AG04449 (cell line): ENCODE data around the gene AMDHD2.
A peak's percentile ranks its signal among the peaks of the same experiment; 100 is the strongest.

Experiments used
- CTCF ChIA-PET: fragments of 350-600 bp; formaldehyde crosslinking; extraction: SDS; loops from one replicate; lab custom pipeline; 2021; ENCODE audit warnings: antibody characterized with exemption; lab: Yijun Ruan, JAX
- POLR2A ChIA-PET: fragments of 400-600, 350-600 bp; formaldehyde crosslinking; extraction: SDS; loops from one replicate; lab custom pipeline; 2020; ENCODE audit warnings: antibody characterized with exemption, inconsistent platforms; lab: Yijun Ruan, JAX
- DNase-seq: peaks from one replicate; pipeline ENCODE4 v3.0.0-alpha.2; 2010; ENCODE audit warnings: low read depth, low spot score
- H3K4me3 ChIP-seq: 2 replicates; pipeline ENCODE4 v1.5.1; 2011; ENCODE audit warnings: low read depth, mild to moderate bottlenecking, control low read depth, low read length
- TF ChIP-seq, protein P1 (sequence below): IDR thresholded peaks from one replicate; pipeline ENCODE4 v1.5.1; 2011; ENCODE audit warnings: mild to moderate bottlenecking, moderate library complexity, low read length, control low read depth, inconsistent platforms; ENCODE audit not compliant: insufficient read depth; ENCODE audit errors: missing control alignments

Gene AMDHD2

DNA sequence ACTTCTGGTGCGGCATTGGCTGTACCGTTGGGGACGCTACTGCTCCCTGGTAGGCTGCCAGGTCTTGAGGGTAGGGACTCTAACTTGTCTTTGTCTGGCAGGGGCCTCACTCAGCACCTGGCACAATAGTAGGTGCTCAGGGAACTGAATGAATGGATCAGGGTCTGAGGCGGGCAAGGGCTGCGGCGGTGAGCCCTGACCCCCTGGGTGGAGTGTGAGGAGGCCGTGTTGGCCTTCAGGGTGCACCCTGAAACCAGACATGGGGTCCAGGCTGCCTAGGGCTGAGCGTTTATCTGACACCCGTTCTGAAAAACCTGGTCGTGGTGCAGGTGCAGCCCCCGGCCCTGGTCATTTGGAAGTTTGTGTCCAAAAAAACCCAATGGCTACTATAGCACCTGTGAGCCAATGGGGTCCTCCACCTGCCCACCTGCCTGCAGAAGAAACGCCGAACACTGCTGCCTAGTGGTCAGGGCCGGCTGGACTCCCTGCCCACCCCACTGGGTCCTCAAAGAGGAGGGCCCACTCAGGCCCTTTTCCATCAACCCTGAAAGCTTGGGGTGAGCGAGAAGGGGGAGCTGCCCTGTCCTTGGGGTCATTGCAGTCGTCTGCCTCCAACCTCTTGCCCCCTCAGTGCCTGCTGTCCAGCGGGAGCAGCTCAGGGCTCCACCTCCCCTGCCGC is 11.3 kb upstream of the AMDHD2 start:
- no peak overlapping the region for H3K4me3 ChIP-seq
- TF ChIP-seq, protein P1, sequence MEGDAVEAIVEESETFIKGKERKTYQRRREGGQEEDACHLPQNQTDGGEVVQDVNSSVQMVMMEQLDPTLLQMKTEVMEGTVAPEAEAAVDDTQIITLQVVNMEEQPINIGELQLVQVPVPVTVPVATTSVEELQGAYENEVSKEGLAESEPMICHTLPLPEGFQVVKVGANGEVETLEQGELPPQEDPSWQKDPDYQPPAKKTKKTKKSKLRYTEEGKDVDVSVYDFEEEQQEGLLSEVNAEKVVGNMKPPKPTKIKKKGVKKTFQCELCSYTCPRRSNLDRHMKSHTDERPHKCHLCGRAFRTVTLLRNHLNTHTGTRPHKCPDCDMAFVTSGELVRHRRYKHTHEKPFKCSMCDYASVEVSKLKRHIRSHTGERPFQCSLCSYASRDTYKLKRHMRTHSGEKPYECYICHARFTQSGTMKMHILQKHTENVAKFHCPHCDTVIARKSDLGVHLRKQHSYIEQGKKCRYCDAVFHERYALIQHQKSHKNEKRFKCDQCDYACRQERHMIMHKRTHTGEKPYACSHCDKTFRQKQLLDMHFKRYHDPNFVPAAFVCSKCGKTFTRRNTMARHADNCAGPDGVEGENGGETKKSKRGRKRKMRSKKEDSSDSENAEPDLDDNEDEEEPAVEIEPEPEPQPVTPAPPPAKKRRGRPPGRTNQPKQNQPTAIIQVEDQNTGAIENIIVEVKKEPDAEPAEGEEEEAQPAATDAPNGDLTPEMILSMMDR: no peak
- no peak for DNase-seq
- ChIA-PET CTCF (interaction anchor here (4.9 kb wide), 1 partner anchor 9 kb away, joined by 33 read pairs; no protein-coding TSS in a partner anchor), POLR2A (no interaction called here)

DNA sequence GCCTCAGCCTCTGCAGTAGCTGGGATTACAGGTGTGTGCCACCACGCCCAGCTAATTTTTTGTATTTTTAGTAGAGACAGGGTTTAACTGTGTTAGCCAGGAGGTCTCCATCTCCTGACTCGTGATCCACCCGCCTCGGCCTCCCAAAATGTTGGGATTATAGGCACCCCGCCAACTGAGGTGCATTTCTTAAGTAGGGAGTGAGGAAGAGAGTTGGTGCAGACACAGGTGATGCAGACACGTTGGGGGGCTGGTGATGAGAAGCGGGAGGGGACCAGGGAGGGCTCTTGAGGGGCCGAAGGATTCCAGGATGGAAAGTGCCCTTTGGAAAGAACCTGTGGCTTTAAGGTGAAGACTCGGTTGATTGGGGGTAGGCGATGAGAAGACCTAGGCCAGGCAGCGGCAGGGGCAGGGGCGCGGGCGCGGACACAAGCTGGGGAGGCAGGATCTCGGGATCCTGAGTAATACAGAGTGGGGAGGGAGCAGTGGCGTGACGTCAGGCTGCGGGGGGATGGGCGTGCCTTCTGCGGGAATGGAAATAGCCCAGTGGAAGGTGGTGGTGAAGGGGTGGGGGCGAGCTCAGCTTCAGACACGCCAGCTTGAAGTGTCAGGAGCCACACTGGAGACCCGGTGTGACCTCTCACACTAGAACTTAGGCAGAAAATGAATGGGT is 8.9 kb upstream of the AMDHD2 start:
- DNase-seq: no peak
- TF ChIP-seq, protein P1: no peak
- H3K4me3 ChIP-seq: no peak overlapping the region
- ChIA-PET CTCF (interaction anchor here (0.8 to 4.9 kb wide), 3 partner anchors 11 to 26 kb away, joined by 3 to 33 read pairs (median 3); no protein-coding TSS in a partner anchor), POLR2A (no interaction called here)

DNA sequence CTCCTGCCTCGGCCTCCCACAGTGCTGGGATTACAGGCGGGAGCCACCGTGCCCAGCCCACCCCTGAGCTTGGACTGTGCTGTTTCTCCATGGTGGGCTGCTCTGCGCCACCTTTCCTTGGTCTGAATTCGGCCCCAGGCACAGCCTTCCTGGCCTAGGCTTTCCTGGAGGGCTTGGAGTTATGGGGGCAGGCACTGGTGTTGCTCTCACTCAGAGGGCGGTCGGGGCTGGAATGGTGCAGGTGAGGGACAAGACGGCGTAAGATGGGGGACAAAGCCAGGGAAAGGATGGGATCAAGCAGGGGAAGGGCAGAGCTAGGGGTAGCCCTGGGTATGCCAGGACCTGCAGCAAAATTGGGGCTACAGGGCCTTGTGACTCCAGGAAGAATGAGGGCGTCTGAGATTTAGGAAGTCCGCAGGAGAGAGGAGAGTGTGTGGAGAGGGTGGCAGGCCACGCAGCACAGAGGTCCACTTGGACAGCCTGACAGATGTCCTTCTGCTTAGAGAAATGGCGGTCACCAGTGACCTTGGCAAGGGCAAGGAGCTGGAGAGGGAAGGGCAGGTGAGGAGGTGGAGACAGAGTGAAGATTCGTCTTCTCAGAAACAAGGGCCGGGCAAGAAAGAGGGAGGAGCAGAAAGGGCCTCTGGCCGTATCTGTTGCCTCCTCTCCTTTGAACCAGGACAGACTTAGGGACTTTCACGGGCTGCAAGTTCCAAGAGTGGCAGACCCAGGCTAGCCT is 8.0 kb upstream of the AMDHD2 start:
- POLR2A ChIA-PET: no interaction called here
- no peak for DNase-seq
- TF ChIP-seq, protein P1: no peak
- no peak overlapping the region for H3K4me3 ChIP-seq
- CTCF ChIA-PET: interaction anchor here (0.8 to 4.9 kb wide), 3 partner anchors 12 to 20 kb away, joined by 3 to 33 read pairs (median 4); no protein-coding TSS in a partner anchor

DNA sequence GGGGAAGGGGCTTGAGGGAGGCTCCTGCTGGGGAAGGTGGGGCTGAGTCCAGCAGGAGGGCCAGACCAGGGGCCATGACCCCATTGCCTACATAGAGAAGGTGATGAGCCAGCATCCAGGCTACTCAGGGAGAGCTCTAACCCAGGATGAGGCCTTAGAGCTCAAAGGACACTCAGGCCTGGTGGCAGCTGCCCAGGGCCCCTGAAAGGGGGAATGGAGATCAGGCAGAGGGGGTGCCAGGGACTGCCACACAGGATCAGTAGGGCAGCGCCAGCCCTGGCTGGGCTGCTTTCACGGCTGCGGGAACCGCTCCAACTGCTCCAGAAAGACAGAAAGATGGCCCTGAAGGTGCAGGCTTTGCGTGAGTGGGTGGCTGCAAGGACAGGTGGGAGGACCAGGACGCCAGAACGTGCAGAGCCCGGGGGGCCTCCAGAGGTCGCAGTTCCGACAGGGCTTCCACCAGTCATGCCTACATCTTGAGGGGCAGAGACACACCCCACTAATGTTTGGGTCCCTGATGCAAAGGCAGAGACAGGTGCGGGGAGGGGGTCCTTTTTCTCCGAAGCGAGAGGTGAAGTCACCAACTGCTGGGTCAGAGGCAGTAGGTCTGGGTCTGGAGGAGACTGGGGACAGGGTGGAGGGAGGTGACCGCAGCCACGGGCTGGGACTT is 7.3 kb upstream of the AMDHD2 start:
- no peak for DNase-seq
- POLR2A ChIA-PET: no interaction called here
- peak overlapping the region; percentile 83 for H3K4me3 ChIP-seq
- CTCF ChIA-PET: interaction anchor here (0.6 to 4.9 kb wide), 4 partner anchors 12 to 30 kb away, joined by 3 to 33 read pairs (median 4); no protein-coding TSS in a partner anchor
- TF ChIP-seq, protein P1: no peak

DNA sequence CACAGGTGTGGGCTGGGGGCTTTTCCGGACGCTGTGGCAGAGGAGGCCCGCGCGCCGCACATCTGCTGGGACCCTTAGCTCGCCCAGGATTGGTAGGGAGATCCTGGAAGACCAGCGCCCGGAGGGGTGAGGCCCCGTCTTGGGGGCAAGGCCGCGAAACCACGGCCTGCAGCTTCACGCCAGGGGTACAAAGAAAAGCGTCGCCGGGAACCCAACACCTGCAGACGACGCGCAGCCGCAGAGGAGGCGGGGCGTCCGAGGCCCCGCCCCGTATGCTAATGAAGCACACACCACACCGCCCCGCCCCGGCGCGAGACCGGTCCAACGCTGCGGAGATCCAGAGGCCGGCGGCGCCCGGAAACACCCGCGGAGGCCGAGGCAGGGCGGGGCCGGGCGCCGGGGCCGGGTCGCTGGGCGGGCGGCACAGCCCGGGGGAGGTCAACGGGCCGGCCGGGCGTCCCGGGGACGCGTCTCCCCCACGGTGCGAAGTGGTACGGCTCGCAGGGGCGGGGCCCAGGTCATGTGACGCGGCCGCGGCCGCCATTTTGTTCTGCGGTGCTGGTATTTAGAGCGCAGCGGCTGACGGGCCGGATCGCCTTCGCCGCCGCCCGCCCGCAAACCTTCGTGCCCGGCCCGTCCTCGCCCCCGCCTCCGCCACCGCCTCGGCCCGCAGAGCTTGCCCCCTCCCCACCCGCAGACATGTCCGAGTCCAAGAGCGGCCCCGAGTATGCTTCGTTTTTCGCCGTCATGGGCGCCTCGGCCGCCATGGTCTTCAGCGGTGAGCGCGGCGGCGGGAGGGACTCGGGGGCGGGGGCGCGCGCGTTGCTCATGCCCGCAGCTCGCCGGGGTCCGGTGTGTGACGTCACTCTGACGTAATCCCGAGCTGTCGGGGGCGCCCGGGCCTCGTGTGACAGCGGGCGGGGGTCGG is 6.5 kb upstream of the AMDHD2 start, which contains the start of gene ATP6V0C:
Gene ATP6V0C (plus strand): TSS at position 548 of the 928 bp plus-strand sequence. CDS start 152 bp downstream, at position 700.
- no peak for DNase-seq
- ChIA-PET CTCF (interaction anchor here (0.6 to 2.6 kb wide), 4 partner anchors 13 to 262 kb away, joined by 3 to 18 read pairs (median 3); partner anchors contain the start of gene ECI1), POLR2A (interaction anchor here (0.9 to 1.1 kb wide), 2 partner anchors 18 to 125 kb away, joined by 3 read pairs; no protein-coding TSS in a partner anchor)

More for the DNA sequence above, 6.5 kb upstream of the AMDHD2 start, which contains the start of gene ATP6V0C:
- TF ChIP-seq, protein P1: no peak
- peak within 1 kb of the TSS; percentile 83 for H3K4me3 ChIP-seq
